GM19193 (cell line): ENCODE measurements around the gene MAPK12.

Source experiments
- POLR2A ChIP-seq: IDR thresholded peaks from 4 replicates; pipeline ENCODE4 v1.6.1; 2011; ENCODE audit not compliant: insufficient read depth, insufficient read length; ENCODE audit errors: extremely low read depth

Gene MAPK12

GRCh38 chr22:50280708-50281383 lies 19.4 kb upstream of the MAPK12 start:
- TF ChIP-seq POLR2A = no peak

DNA sequence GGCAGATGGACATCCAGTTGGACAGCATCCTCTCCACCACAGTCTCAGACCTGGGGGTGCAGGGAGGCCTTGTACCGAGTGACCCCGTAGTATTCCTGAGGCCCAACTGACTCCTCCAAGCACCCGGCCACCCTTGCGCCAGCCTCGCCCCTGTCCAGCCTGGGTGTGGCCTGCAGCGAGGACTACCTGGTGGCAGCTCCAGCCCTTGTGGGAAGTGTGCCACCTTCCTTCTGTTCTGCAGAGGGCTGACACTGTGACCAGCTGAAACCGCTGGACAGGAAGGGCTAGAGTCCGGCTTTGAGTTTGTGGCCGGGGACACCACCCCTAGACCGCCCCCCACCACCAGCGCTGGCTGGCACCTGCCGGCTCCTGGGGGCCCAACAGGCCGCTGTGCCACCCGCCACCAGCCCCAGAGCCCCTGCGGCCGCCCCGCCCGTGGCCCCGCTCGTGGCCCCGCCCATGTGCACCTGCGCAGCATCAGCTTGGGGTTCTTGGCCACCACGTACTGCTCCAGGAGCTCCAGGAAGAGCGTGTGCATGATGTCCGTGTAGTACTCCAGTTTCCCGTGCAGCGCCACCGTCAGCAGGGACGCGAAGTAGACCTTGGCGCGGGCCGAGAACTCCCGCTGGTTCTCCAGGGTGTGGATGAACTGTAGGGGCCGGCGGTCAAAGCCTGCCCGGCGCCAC lies 18.7 kb upstream of the MAPK12 start:
- TF ChIP-seq POLR2A = no peak

DNA sequence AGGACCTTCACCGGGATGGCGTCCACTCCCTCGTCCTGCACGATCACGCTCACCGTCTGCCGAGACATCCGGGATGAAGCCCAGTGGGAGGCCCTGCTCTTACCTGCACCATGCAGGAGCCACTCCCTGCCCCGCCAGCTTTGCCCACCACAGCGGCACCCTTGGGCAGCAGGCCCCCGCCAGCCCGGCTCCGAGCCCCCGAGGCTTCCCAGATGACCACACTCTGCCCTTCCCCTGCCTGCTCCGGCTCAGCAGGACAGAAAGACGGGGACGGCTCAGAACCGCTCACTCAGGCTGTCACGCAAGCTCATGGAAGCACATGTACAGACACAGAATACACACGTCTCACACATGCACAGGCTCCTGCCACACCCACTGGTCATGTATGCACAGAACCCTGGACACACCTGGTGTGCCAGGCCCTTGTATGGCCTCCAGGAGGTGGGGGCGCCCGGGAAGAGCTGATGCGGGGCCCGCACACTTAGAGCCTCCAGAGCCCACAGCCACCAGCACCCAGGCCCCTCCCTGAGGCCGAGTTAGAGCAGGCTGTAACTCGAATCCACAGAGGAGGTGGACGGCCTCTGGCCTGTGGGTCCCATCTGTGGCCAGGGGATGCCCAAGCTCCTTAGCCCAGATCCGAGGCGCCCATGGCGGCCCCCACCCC lies 17.6 kb upstream of the MAPK12 start:
- no peak for TF ChIP-seq POLR2A

- no peak for TF ChIP-seq POLR2A
Observed at GRCh38 chr22:50278461-50278860, 17.0 kb upstream of the MAPK12 start.

- no peak for TF ChIP-seq POLR2A
Observed at GRCh38 chr22:50277761-50278160, 16.3 kb upstream of the MAPK12 start.

DNA sequence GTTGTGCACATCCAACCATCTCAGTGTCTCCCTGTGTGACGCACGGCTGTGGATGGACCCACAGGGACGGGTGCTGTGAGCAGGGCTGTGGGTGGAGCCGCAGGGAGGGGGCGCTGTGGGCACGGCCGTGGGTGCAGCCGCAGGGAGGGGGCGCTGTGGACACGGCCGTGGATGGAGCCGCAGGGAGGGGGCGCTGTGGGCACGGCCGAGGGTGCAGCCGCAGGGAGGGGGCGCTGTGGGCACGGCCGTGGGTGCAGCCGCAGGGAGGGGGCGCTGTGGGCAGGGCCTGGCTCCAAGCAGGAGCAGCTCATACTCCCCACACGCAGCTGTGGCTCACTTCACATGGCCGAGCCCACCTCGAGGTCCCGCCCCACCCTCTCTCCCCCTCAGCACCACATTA lies 14.7 kb upstream of the MAPK12 start:
- TF ChIP-seq POLR2A = no peak

GRCh38 chr22:50275181-50276055 lies 13.9 kb upstream of the MAPK12 start:
- TF ChIP-seq POLR2A = no peak

GRCh38 chr22:50274771-50275170 lies 13.3 kb upstream of the MAPK12 start:
- TF ChIP-seq POLR2A = no peak

DNA sequence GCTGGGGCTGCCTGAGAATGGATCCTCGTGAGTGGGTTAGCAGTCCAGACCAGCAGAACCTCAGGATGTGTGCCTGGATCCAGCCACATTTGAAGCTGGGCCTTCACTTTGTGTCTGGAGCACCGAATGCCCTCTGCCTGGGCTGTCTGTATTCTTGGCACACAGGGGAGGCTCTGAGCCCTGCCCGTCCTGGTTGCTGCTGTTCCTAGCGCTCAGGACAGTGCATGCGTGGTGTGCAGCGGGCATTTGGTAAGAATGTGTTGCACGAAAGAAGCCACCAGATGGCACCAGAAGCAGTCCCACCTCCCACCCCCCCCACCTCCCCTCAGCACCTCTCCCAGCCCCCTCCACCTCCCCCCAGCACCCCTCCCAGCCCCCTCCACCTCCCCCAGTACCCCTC lies 12.8 kb upstream of the MAPK12 start:
- no peak for TF ChIP-seq POLR2A

DNA sequence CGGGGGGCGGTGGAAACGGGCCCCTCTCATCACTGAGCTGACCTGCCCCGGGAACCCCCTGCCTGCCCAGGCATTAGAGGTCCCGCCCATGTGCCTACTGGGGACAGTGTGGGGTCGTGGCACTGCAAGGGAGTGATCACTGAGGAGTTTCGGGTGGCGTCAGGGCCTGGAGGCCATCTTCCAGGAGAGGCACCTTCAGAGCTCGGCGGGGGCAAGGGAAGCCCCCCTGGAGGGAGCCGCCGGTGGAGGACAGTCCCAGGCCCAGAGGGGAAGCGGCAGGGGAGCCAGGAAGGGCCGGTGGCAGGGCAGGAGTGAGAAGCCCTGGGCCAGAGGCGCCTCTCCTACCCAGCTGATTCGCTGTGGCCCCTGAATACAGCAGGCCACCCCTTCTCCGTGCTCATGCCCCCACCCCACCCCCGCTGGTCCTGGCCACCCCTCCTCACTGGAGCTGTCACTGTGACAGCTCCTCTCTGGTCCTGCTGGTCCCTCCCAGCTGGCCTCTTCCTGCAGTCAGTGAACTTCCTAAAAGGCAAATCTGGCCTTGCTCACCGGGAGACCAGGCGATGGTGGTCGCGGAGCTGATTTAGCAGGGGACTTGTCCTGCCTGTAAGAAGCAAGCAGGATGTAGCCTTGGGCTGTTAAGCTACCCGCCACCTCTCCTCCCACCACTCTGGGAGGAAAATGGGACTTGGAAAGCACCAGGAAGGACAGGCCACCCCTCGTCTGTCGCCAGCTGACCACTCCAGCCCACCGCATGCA lies 10.7 kb upstream of the MAPK12 start:
- TF ChIP-seq POLR2A = no peak

- no peak for TF ChIP-seq POLR2A
Observed at GRCh38 chr22:50271519-50271970, 10.1 kb upstream of the MAPK12 start.

DNA sequence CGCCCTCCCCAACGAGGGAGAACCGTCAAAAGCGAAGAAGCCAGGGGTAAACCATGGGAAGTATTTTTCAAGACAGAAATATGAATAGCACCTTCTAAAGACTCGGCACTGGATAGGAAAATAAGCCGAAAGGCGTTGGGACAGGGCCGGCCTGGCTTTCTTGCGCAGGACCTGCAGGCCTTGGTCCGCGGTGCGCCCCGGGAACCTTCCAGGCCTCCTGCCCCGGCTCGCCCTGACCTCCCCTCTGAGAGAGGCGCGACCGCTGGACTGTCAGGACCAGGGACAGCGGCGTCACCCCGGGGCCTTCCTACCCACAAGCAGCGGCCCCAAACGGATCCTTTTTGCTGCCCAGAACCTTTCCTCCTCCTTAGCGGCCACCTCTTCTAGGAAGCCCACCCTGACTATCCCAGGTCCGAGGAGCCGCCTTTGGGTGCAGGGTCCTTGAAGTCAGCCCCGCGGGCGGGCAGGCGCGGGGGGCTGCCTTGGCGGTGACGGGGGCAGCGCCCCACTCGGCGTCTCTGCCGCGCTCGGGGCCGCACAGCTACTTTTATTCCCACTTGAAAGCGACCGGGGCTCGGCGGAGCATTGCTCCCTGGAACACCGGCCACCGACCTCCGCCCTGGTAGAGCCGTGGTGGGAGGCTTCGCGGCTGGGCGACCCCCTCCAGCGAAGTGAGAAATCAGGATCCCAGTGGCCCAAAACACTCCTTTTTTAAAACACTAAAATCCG lies 9.3 kb upstream of the MAPK12 start:
- TF ChIP-seq POLR2A = no peak

GRCh38 chr22:50269970-50270665 lies 8.6 kb upstream of the MAPK12 start, which contains the start of gene MAPK11:
MAPK11 (minus strand) TSS chr22:50270380; CDS start chr22:50270292, 88 bp downstream.
- no peak for TF ChIP-seq POLR2A
